ENCODE results near the gene EPB41L4A. TPM values are rescaled to one million over a fixed set of nuclear protein-coding genes. Genes with fewer than 3 reads are reported as not detected.

Gene EPB41L4A
- total RNA-seq, 2 donors from 2014 or later: 9.7 to 12.2 TPM

- H3K27ac ChIP-seq: peak overlapping the region; percentile 62 to 65
- TF ChIP-seq CTCF (IDR thresholded peaks at IDR 0.05): no peak
- no peaks in the 10 kb centered on the region for H3K9me3 ChIP-seq
- H3K4me1 ChIP-seq (ENCODE audit: control insufficient read depth in 1 of 2, low read depth in 2 of 2): peaks cover 0 to 14% of the 10 kb centered on the region in 2 donors
- no peak for ATAC-seq (ENCODE audit: insufficient number of reproducible peaks, low FRiP score, low read depth)
- DNase-seq (ENCODE audit: low spot score): no peak
- H3K4me3 ChIP-seq: peak overlapping the region; percentile 84
- no peaks in the 10 kb centered on the region for H3K36me3 ChIP-seq
- no peaks in the 10 kb centered on the region for H3K27me3 ChIP-seq (replicated peaks; ENCODE audit: insufficient read depth)
Observed at GRCh38 chr5:112418659-112419163, 366 bp downstream of the EPB41L4A start.

GRCh38 chr5:112417931-112418658 lies 982 bp downstream of the EPB41L4A start:
- peak overlapping the region; percentile 84 for H3K4me3 ChIP-seq
- DNase-seq (ENCODE audit: low spot score) (peak; percentile 12), ATAC-seq (ENCODE audit: insufficient number of reproducible peaks, low FRiP score, low read depth) (no peak)
- no peaks in the 10 kb centered on the region for H3K27me3 ChIP-seq (replicated peaks; ENCODE audit: insufficient read depth)
- H3K27ac ChIP-seq: peak overlapping the region in 1 of 2 donors; percentile 65
- peaks cover 0 to 14% of the 10 kb centered on the region in 2 donors for H3K4me1 ChIP-seq (ENCODE audit: control insufficient read depth in 1 of 2, low read depth in 2 of 2)
- no peak for TF ChIP-seq CTCF (IDR thresholded peaks at IDR 0.05)
- H3K9me3 ChIP-seq: no peaks in the 10 kb centered on the region
- no peaks in the 10 kb centered on the region for H3K36me3 ChIP-seq

- no peak overlapping the region for H3K27ac ChIP-seq
- no peaks in the 10 kb centered on the region for H3K9me3 ChIP-seq
- DNase-seq (ENCODE audit: low spot score): no peak
- ATAC-seq (ENCODE audit: insufficient number of reproducible peaks, low FRiP score, low read depth): no peak
- peaks cover 0 to 10% of the 10 kb centered on the region in 2 donors for H3K4me1 ChIP-seq (ENCODE audit: control insufficient read depth in 1 of 2, low read depth in 2 of 2)
- H3K36me3 ChIP-seq: no peaks in the 10 kb centered on the region
- no peak for TF ChIP-seq CTCF (IDR thresholded peaks at IDR 0.05)
- no peak overlapping the region for H3K4me3 ChIP-seq
- no peaks in the 10 kb centered on the region for H3K27me3 ChIP-seq (replicated peaks; ENCODE audit: insufficient read depth)
Observed at GRCh38 chr5:112415552-112415951, 3.5 kb downstream of the EPB41L4A start.

- Histone ChIP-seq H3K27ac (no peak overlapping the region), H3K27me3 (replicated peaks; ENCODE audit: insufficient read depth) (no peaks in the 10 kb centered on the region), H3K4me1 (ENCODE audit: control insufficient read depth in 1 of 2, low read depth in 2 of 2) (peaks cover 0 to 8% of the 10 kb centered on the region in 2 donors), H3K4me3 (no peak overlapping the region), H3K9me3 (no peaks in the 10 kb centered on the region), H3K36me3 (no peaks in the 10 kb centered on the region)
- ATAC-seq (ENCODE audit: insufficient number of reproducible peaks, low FRiP score, low read depth) (no peak), DNase-seq (ENCODE audit: low spot score) (no peak)
- no peak for TF ChIP-seq CTCF (IDR thresholded peaks at IDR 0.05)
Observed at GRCh38 chr5:112413611-112414010, 5.5 kb downstream of the EPB41L4A start.

- Histone ChIP-seq H3K4me3 (no peak overlapping the region), H3K36me3 (no peaks in the 10 kb centered on the region), H3K4me1 (ENCODE audit: control insufficient read depth in 1 of 2, low read depth in 2 of 2) (peaks cover 0 to 4% of the 10 kb centered on the region in 2 donors), H3K27ac (no peak overlapping the region), H3K27me3 (replicated peaks; ENCODE audit: insufficient read depth) (no peaks in the 10 kb centered on the region), H3K9me3 (no peaks in the 10 kb centered on the region)
- ATAC-seq (ENCODE audit: insufficient number of reproducible peaks, low FRiP score, low read depth) (no peak), DNase-seq (ENCODE audit: low spot score) (no peak)
- no peak for TF ChIP-seq CTCF (IDR thresholded peaks at IDR 0.05)
Observed at GRCh38 chr5:112412346-112412745, 6.7 kb downstream of the EPB41L4A start.

Measured in thoracic aorta (tissue), 2 donors.